HepG2 (cell line): ENCODE data around the gene GATD1. TPM values are rescaled to one million over a fixed set of nuclear protein-coding genes. Genes with fewer than 3 reads are reported as not detected.

Experiments used
- ATAC-seq: fragments of 200-7000 bp; cut with Tn5 transposase; 3 replicates; pipeline ENCODE4 v1.9.1; 2020; ENCODE audit warnings: mild to moderate bottlenecking, moderate library complexity
- BruUV-seq: library from RNA; stranded (reverse); fragments of 400-500 nt; replicated peaks from 2 replicates; lab custom pipeline; 2021; lab: Mats Ljungman, UMichigan
- CTCF ChIA-PET: fragments of 300-600 bp; formaldehyde crosslinking; extraction: SDS; loops from one replicate; lab custom pipeline; 2021; ENCODE audit warnings: low total read pairs, inconsistent platforms, low intra/inter-chr PET ratio; lab: Yijun Ruan, JAX
- POLR2A ChIA-PET: fragments of 350-600 bp; sonication (Branson Sonifier 250); formaldehyde crosslinking; loops from one replicate; lab custom pipeline; 2020; ENCODE audit warnings: antibody characterized with exemption, inconsistent platforms; lab: Yijun Ruan, JAX
- DNase-seq: peaks from one replicate; pipeline ENCODE4 v3.0.0-alpha.2; 2015; ENCODE audit warnings: low spot score
- FAIRE-seq: peaks from 3 replicates; lab custom pipeline; 2011; peaks lifted over from hg19 to GRCh38; lab: Jason Lieb, UNC
- H2AFZ ChIP-seq: one replicate; pipeline ENCODE4 v1.6.1; 2011; ENCODE audit warnings: low read length, inconsistent platforms
- H3K27ac ChIP-seq: fragments of 300-600 bp; 3 replicates; pipeline ENCODE4 v1.8.0; 2011; ENCODE audit warnings: mixed run types, mild to moderate bottlenecking, mixed read lengths, low read length, inconsistent platforms; ENCODE audit not compliant: insufficient read depth; ENCODE audit errors: extremely low read length
- H3K27me3 ChIP-seq, 2 experiments: fragments of 200-600 bp in 1 of 2; 2 replicates in 1 of 2; 3 replicates in 1 of 2; pipeline versions ENCODE4 v1.6.0 to v1.8.0; 2011; ENCODE audit warnings: low read length in 2 of 2, mild to moderate bottlenecking in 2 of 2, moderate library complexity in 2 of 2, inconsistent platforms in 1 of 2; ENCODE audit not compliant: insufficient read depth in 2 of 2, control insufficient read depth in 1 of 2
- H3K36me3 ChIP-seq, 2 experiments: fragments of 200-600 bp in 1 of 2; replicated peaks in 1 of 2; 2 replicates in 1 of 2; 3 replicates in 1 of 2; pipeline versions ENCODE4 v1.5.1 to v1.8.0; 2011; ENCODE audit warnings: low read length in 2 of 2, inconsistent platforms in 1 of 2; ENCODE audit not compliant: insufficient read depth in 2 of 2, control insufficient read depth in 1 of 2
- H3K4me1 ChIP-seq: 2 replicates; pipeline ENCODE4 v1.5.1; 2012; ENCODE audit warnings: low read length, inconsistent platforms; ENCODE audit not compliant: insufficient read depth
- H3K4me2 ChIP-seq: 2 replicates; pipeline ENCODE4 v1.6.0; 2011; ENCODE audit warnings: low read depth, low read length, inconsistent platforms
- H3K4me3 ChIP-seq, 3 experiments: fragments of 200-600 bp in 1 of 3; sonication (generic), shearing (Covaris generic) in 1 of 3; replicated peaks in 1 of 3; 2 replicates each; pipeline ENCODE4 v1.5.1; 2011 to 2016; ENCODE audit warnings: low read length in 3 of 3, inconsistent platforms in 2 of 3, low read depth in 2 of 3, mild to moderate bottlenecking in 2 of 3, control low read depth in 1 of 3, mixed read lengths in 1 of 3; ENCODE audit not compliant: insufficient read depth in 1 of 3
- H3K79me2 ChIP-seq: one replicate; pipeline ENCODE4 v1.6.1; 2011; ENCODE audit warnings: low read length, inconsistent platforms; ENCODE audit not compliant: insufficient read depth
- H3K9ac ChIP-seq: 2 replicates; pipeline ENCODE4 v1.6.0; 2011; ENCODE audit warnings: mild to moderate bottlenecking, low read depth, low read length, inconsistent platforms; ENCODE audit not compliant: insufficient read depth
- H3K9me3 ChIP-seq: 2 replicates; pipeline ENCODE4 v1.5.1; 2012; ENCODE audit warnings: mild to moderate bottlenecking, low read length
- H4K20me1 ChIP-seq: 2 replicates; pipeline ENCODE4 v1.6.0; 2011; ENCODE audit warnings: inconsistent platforms, mild to moderate bottlenecking, low read length, moderate library complexity; ENCODE audit not compliant: insufficient read depth
- AHR ChIP-seq: IDR thresholded peaks from 2 replicates; pipeline ENCODE4 v1.6.1; 2018; ENCODE audit warnings: missing genetic modification reagents, missing compliant biosample characterization
- GMEB1 ChIP-seq: sonication (generic); formaldehyde crosslinking; IDR thresholded peaks from 2 replicates; pipeline ENCODE4 v1.5.1; 2020; ENCODE audit warnings: missing genetic modification reagents, mild to moderate bottlenecking, borderline replicate concordance
- GPN1 ChIP-seq: sonication (generic); formaldehyde crosslinking; IDR thresholded peaks from 2 replicates; pipeline ENCODE4 v1.5.1; 2020; ENCODE audit warnings: missing genetic modification reagents, borderline replicate concordance
- HOMEZ ChIP-seq: IDR thresholded peaks from 2 replicates; pipeline ENCODE4 v1.6.1; 2016; ENCODE audit warnings: low read depth
- NFATC3 ChIP-seq: sonication (generic); formaldehyde crosslinking; IDR thresholded peaks from 2 replicates; pipeline ENCODE4 v1.5.1; 2020; ENCODE audit warnings: mild to moderate bottlenecking, missing genetic modification reagents
- NPAS2 ChIP-seq: sonication (generic); formaldehyde crosslinking; IDR thresholded peaks from 2 replicates; pipeline ENCODE4 v1.8.0; 2022; ENCODE audit warnings: mild to moderate bottlenecking, missing genetic modification reagents, borderline replicate concordance
- POLR2AphosphoS5 ChIP-seq: IDR thresholded peaks from 2 replicates; pipeline ENCODE4 v1.6.1; 2012; ENCODE audit warnings: low read depth, low read length
- TIGD3 ChIP-seq: sonication (generic); formaldehyde crosslinking; IDR thresholded peaks from 2 replicates; pipeline ENCODE4 v1.5.1; 2020; ENCODE audit warnings: mild to moderate bottlenecking, missing genetic modification reagents, borderline replicate concordance
- ZFP90 ChIP-seq: sonication (generic); formaldehyde crosslinking; IDR thresholded peaks from 2 replicates; pipeline ENCODE4 v1.8.0; 2022; ENCODE audit warnings: missing genetic modification reagents, mild to moderate bottlenecking, inconsistent platforms, borderline replicate concordance
- ZNF235 ChIP-seq: sonication (generic); formaldehyde crosslinking; IDR thresholded peaks from 2 replicates; pipeline ENCODE4 v1.8.1; 2023; ENCODE audit warnings: mild to moderate bottlenecking, missing genetic modification reagents, borderline replicate concordance
- ZNF660 ChIP-seq: sonication (generic); formaldehyde crosslinking; IDR thresholded peaks from 2 replicates; pipeline ENCODE4 v1.5.1; 2020; ENCODE audit warnings: mild to moderate bottlenecking, low read depth, missing genetic modification reagents, borderline replicate concordance
- ZNF816 ChIP-seq: sonication (generic); formaldehyde crosslinking; IDR thresholded peaks from 2 replicates; pipeline ENCODE4 v1.8.0; 2022; ENCODE audit warnings: missing genetic modification reagents, mild to moderate bottlenecking, borderline replicate concordance
- ZSCAN25 ChIP-seq: sonication (generic); formaldehyde crosslinking; IDR thresholded peaks from 2 replicates; pipeline ENCODE4 v1.8.0; 2022; ENCODE audit warnings: mild to moderate bottlenecking, missing genetic modification reagents
- WGBS: methylation state at CpG from one replicate; pipeline ENCODE4 v1.1.6; 2017; ENCODE audit warnings: low lambda C conversion rate; 5-methylcytosine and 5-hydroxymethylcytosine counted together
- in situ Hi-C: cut with HindIII; loops from 2 replicates; pipeline ENCODE4 v1.10.0; 2017; ENCODE audit warnings: low pct_unique_long_range_greater_than_20kb; ENCODE audit not compliant: extremely low pct_ligation_motif_present
- intact Hi-C: fragments of 100-400 bp; cut with micrococcal nuclease; formaldehyde crosslinking; loops from one replicate; pipeline ENCODE4 v1.10.0; 2022; ENCODE audit not compliant: unreplicated experiment
- polyA plus RNA-seq, 8 experiments: library from polyadenylated mRNA; depleted of rRNA in 3 of 8; stranded (reverse) in 7 of 8; unstranded in 1 of 8; fragments of >200 nt; fragmentation: Illumina TruSeq in 4 of 8; extraction: Trizol in 4 of 8; gene quantifications; 2 replicates each; pipeline versions ENCODE4 v1.2.1 to v1.2.3, GENCODE V29; 2011 to 2016; ENCODE audit warnings: low read depth in 4 of 8, missing spikeins in 1 of 8, mixed read lengths in 1 of 8; ENCODE audit not compliant: insufficient read depth in 1 of 8
- total RNA-seq, 5 experiments: library from RNA; depleted of rRNA; stranded (reverse); fragments of >200 nt; fragmentation: Illumina TruSeq; extraction: Trizol; gene quantifications; 2 replicates each; pipeline ENCODE4 v1.2.3, GENCODE V29; 2016; ENCODE audit warnings: low read depth in 1 of 5

Gene GATD1
- total and polyA plus RNA-seq, 2 of the 13 experiments (the other 11 are each of a cell fraction or from before 2014, with no cell fraction given): 31.3 to 60.5 TPM

GRCh38 chr11:808427-809286 lies 31.4 kb upstream of the GATD1 start:
- 20% methylated on average over 20 of the region's 36 CpGs for WGBS
- POLR2A ChIA-PET: interaction anchor here (0.6 to 2.7 kb wide), 19 partner anchors 11 to 363 kb away, joined by 3 to 127 read pairs (median 5); partner anchors contain the start of genes CEND1, CRACR2B, EPS8L2 and GATD1
- H3K79me2 ChIP-seq: peaks cover 44% of the 10 kb centered on the region
- TF ChIP-seq ZFP90 (CRISPR knock-in tag) (0 out of 2 replicates have a peak, but pooled peaks have one; percentile 12), GMEB1 (CRISPR knock-in tag) (no peak), HOMEZ (CRISPR knock-in tag) (peak; percentile 43; the same call in 1 of the 2 replicates), NPAS2 (CRISPR knock-in tag) (no peak), AHR (CRISPR knock-in tag) (no peak), ZNF235 (CRISPR knock-in tag) (0 out of 2 replicates have a peak, but pooled peaks have one; percentile 37), TIGD3 (CRISPR knock-in tag) (no peak), POLR2AphosphoS5 (peak; percentile 56; the same call in 1 of the 2 replicates), NFATC3 (CRISPR knock-in tag) (0 out of 2 replicates have a peak, but pooled peaks have one; percentile 45), GPN1 (CRISPR knock-in tag) (no peak), ZNF816 (0 out of 2 replicates have a peak, but pooled peaks have one; percentile 78), ZSCAN25 (CRISPR knock-in tag) (no peak), ZNF660 (CRISPR knock-in tag) (no peak)

More at GRCh38 chr11:808427-809286, 31.4 kb upstream of the GATD1 start:
- intact Hi-C loops (loop anchor here (5.0 kb wide), 1 partner anchor 34 kb away; the partner anchor contains the start of genes POLR2L and TSPAN4), in situ Hi-C loops (no loop called here)
- CTCF ChIA-PET: no interaction called here
- H3K36me3 ChIP-seq: peaks cover 16 to 27% of the 10 kb centered on the region in 2 experiments
- H3K4me1 ChIP-seq: peaks cover 56% of the 10 kb centered on the region
- ATAC-seq: peak; percentile 72
- peaks cover 24% of the 10 kb centered on the region for H4K20me1 ChIP-seq
- no peak for FAIRE-seq
- no peaks in the 10 kb centered on the region for H3K9me3 ChIP-seq
- BruUV-seq: TSS peak; percentile 85
- H3K27ac ChIP-seq: peak overlapping the region; percentile 95
- H3K27me3 ChIP-seq: no peaks in the 10 kb centered on the region; a peak in 1 of 5 replicates
- H2AFZ ChIP-seq: no peak overlapping the region
- peak overlapping the region; percentile 97 for H3K4me2 ChIP-seq
- peak overlapping the region; percentile 98 for H3K9ac ChIP-seq
- peak overlapping the region; percentile 97 to 100 (median 99) for H3K4me3 ChIP-seq
- DNase-seq: peak; percentile 71
